Suprapubic skin (tissue), 3 donors: Measurements from ENCODE around the gene XPNPEP2.

Source experiments
- CTCF ChIP-seq, 2 donors: fragments of 200-600 bp in 1 of 2; fragments of 450-650 bp in 1 of 2; sonication (generic) in 1 of 2; IDR thresholded peaks; one replicate each; pipeline ENCODE4 v1.5.1; 2016 to 2019; ENCODE audit warnings: antibody characterized with exemption in 2 of 2, mild to moderate bottlenecking in 1 of 2, moderate library complexity in 1 of 2
- POLR2A ChIP-seq, 2 donors: fragments of 450-650 bp; IDR thresholded peaks; one replicate each; pipeline ENCODE4 v1.6.1; 2017; ENCODE audit warnings: antibody characterized with exemption in 2 of 2, mild to moderate bottlenecking in 2 of 2, moderate library complexity in 2 of 2

GRCh38 chrX:129772796-129773431, 34.1 kb downstream of the XPNPEP2 start:
- TF ChIP-seq POLR2A (IDR thresholded peaks at IDR 0.05): no peak
- TF ChIP-seq CTCF (IDR thresholded peaks at IDR 0.05): no peak
